ENCODE data around the gene TMEM117.

TMEM117 gene

DNA sequence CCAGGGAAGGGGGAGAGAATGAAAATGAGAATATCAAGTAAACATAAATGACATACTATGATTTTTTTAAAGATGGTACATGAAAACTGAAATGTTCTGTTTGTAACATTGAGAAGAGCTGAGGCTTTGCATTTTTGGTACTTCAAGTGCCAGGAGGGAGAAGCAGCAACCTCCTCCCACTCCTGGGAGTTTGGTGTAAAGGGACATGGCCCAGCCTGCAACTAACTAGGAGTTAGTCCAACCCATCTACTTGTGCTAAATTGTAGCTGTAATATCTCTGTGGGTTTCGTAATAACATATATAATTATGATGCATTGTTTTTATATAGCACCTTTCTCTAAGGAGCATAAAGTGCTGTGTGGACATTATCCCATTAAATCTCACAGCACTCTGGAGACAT lies 522.8 kb downstream of the TMEM117 start:
- Histone ChIP-seq H3K9me2 (ENCODE audit: low read depth, low read length) (no peaks in the 10 kb centered on the region), H3K4me3 (ENCODE audit: low read depth, low read length, poor library complexity, severe bottlenecking) (no peak overlapping the region), H3K9ac (ENCODE audit: low read length) (no peak overlapping the region), H3K27ac (ENCODE audit: low read depth, low read length, poor library complexity, severe bottlenecking) (no peak overlapping the region), H4K20me1 (ENCODE audit: insufficient read depth, low read length) (no peaks in the 10 kb centered on the region), H3K36me3 (ENCODE audit: insufficient read depth, low read length) (no peaks in the 10 kb centered on the region), H3F3A (ENCODE audit: insufficient read depth, low read length) (no peaks in the 10 kb centered on the region), H3K4me1 (ENCODE audit: insufficient read depth, low read length, severe bottlenecking) (no peaks in the 10 kb centered on the region), H3K79me2 (ENCODE audit: insufficient read depth, low read length) (no peaks in the 10 kb centered on the region), H2AFZ (ENCODE audit: low read length) (no peak overlapping the region), H3K9me3 (ENCODE audit: low read length) (no peaks in the 10 kb centered on the region), H3K4me2 (ENCODE audit: low read length) (no peak overlapping the region), H3K27me3 (ENCODE audit: insufficient read depth, low read length) (no peaks in the 10 kb centered on the region)
- TF ChIP-seq EZH2 (IDR thresholded peaks at IDR 0.05; ENCODE audit: borderline replicate concordance, low read length) = no peak
- TF ChIP-seq, protein P1, sequence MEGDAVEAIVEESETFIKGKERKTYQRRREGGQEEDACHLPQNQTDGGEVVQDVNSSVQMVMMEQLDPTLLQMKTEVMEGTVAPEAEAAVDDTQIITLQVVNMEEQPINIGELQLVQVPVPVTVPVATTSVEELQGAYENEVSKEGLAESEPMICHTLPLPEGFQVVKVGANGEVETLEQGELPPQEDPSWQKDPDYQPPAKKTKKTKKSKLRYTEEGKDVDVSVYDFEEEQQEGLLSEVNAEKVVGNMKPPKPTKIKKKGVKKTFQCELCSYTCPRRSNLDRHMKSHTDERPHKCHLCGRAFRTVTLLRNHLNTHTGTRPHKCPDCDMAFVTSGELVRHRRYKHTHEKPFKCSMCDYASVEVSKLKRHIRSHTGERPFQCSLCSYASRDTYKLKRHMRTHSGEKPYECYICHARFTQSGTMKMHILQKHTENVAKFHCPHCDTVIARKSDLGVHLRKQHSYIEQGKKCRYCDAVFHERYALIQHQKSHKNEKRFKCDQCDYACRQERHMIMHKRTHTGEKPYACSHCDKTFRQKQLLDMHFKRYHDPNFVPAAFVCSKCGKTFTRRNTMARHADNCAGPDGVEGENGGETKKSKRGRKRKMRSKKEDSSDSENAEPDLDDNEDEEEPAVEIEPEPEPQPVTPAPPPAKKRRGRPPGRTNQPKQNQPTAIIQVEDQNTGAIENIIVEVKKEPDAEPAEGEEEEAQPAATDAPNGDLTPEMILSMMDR (IDR thresholded peaks at IDR 0.05; ENCODE audit: low read length) = no peak

DNA sequence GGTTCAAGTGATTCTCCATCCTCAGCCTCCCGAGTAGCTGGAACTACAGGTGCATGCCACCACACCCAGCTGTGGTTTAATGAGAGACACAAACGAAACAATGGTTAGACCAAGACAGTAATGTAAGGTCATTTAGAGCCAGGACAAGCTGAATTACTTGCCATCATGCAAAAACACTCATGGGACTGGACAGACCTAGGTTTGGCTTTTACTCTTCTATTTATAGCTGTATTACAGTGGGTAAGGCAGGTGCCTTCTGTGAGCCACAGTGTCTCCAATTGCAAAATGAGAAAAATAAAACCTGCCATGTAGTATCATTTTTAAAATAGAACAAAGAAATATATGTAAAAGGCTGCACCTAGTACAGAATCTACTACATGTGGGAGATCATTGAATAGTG lies 527.1 kb downstream of the TMEM117 start:
- Histone ChIP-seq H4K20me1 (ENCODE audit: insufficient read depth, low read length) (no peaks in the 10 kb centered on the region), H3K9me2 (ENCODE audit: low read depth, low read length) (no peaks in the 10 kb centered on the region), H3K9ac (ENCODE audit: low read length) (no peak overlapping the region), H3K4me2 (ENCODE audit: low read length) (no peak overlapping the region), H3K36me3 (ENCODE audit: insufficient read depth, low read length) (no peaks in the 10 kb centered on the region), H3F3A (ENCODE audit: insufficient read depth, low read length) (no peaks in the 10 kb centered on the region), H3K4me3 (ENCODE audit: low read depth, low read length, poor library complexity, severe bottlenecking) (no peak overlapping the region), H3K27ac (ENCODE audit: low read depth, low read length, poor library complexity, severe bottlenecking) (no peak overlapping the region), H3K27me3 (ENCODE audit: insufficient read depth, low read length) (no peaks in the 10 kb centered on the region), H3K4me1 (ENCODE audit: insufficient read depth, low read length, severe bottlenecking) (no peaks in the 10 kb centered on the region), H2AFZ (ENCODE audit: low read length) (no peak overlapping the region), H3K9me3 (ENCODE audit: low read length) (no peaks in the 10 kb centered on the region), H3K79me2 (ENCODE audit: insufficient read depth, low read length) (no peaks in the 10 kb centered on the region)
- no peak for TF ChIP-seq EZH2 (IDR thresholded peaks at IDR 0.05; ENCODE audit: borderline replicate concordance, low read length)
- TF ChIP-seq, protein P1 (IDR thresholded peaks at IDR 0.05; ENCODE audit: low read length) = no peak

DNA sequence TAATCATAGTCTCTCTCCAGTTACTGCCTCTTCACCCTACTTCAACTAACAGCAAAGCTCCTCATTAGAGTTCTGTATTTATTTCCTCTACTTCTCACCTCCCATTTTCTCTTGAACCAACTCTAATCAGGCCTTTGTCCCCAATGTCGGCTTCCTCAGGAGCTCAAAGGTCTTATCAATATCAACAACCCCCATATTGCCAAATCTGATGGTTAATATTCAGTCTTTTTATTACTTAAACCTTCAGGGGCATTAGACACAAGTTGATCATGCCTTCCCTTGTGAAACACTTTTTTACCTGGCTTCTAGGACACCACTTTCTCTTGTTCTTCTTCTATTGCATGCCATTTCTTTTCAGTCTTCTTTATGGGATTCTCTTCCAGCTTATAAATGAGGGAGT lies 531.3 kb downstream of the TMEM117 start:
- H3K9me3 ChIP-seq (ENCODE audit: low read length) = no peaks in the 10 kb centered on the region
- no peak for TF ChIP-seq EZH2 (IDR thresholded peaks at IDR 0.05; ENCODE audit: borderline replicate concordance, low read length)
- TF ChIP-seq, protein P1 (IDR thresholded peaks at IDR 0.05; ENCODE audit: low read length) = no peak

More for the DNA sequence above, 531.3 kb downstream of the TMEM117 start:
- H3K4me3 ChIP-seq (ENCODE audit: low read depth, low read length, poor library complexity, severe bottlenecking) = no peak overlapping the region
- H3K79me2 ChIP-seq (ENCODE audit: insufficient read depth, low read length) = no peaks in the 10 kb centered on the region
- no peaks in the 10 kb centered on the region for H3K9me2 ChIP-seq (ENCODE audit: low read depth, low read length)
- H3K9ac ChIP-seq (ENCODE audit: low read length) = no peak overlapping the region
- no peaks in the 10 kb centered on the region for H4K20me1 ChIP-seq (ENCODE audit: insufficient read depth, low read length)
- no peaks in the 10 kb centered on the region for H3K27me3 ChIP-seq (ENCODE audit: insufficient read depth, low read length)
- no peaks in the 10 kb centered on the region for H3K4me1 ChIP-seq (ENCODE audit: insufficient read depth, low read length, severe bottlenecking)
- no peaks in the 10 kb centered on the region for H3K36me3 ChIP-seq (ENCODE audit: insufficient read depth, low read length)
- H3K27ac ChIP-seq (ENCODE audit: low read depth, low read length, poor library complexity, severe bottlenecking) = no peak overlapping the region
- H3K4me2 ChIP-seq (ENCODE audit: low read length) = no peak overlapping the region
- no peak overlapping the region for H2AFZ ChIP-seq (ENCODE audit: low read length)
- H3F3A ChIP-seq (ENCODE audit: insufficient read depth, low read length) = no peaks in the 10 kb centered on the region

All from OCI-LY1 (cell line).